Measurements from ENCODE around the gene CCDC91.
"Not testable (repeated sequence)": the region's sequence is repeated elsewhere in the genome, so short reads cannot be mapped to it uniquely, and the experiment has no call there.

CCDC91 gene

GRCh38 chr12:28453686-28454085 is 263.4 kb downstream of the CCDC91 start:
- TF ChIP-seq CTCF (conservative IDR thresholded peaks at IDR 0.05): no peak
- H3K27ac ChIP-seq: no peak overlapping the region

- H3K27ac ChIP-seq: no peak overlapping the region
- no peak for TF ChIP-seq CTCF (conservative IDR thresholded peaks at IDR 0.05)
Measured at GRCh38 chr12:28456934-28457710, 266.9 kb downstream of the CCDC91 start.

- no peak for TF ChIP-seq CTCF (conservative IDR thresholded peaks at IDR 0.05)
- H3K27ac ChIP-seq: no peak overlapping the region
Measured at GRCh38 chr12:28457785-28458184, 267.5 kb downstream of the CCDC91 start.

GRCh38 chr12:28459481-28459880 is 269.2 kb downstream of the CCDC91 start:
- H3K27ac ChIP-seq: no peak overlapping the region
- TF ChIP-seq CTCF (conservative IDR thresholded peaks at IDR 0.05): no peak

- no peak for TF ChIP-seq CTCF (conservative IDR thresholded peaks at IDR 0.05)
- H3K27ac ChIP-seq: no peak overlapping the region
Measured at GRCh38 chr12:28460420-28461130, 270.3 kb downstream of the CCDC91 start.

- H3K27ac ChIP-seq: no peak overlapping the region
- TF ChIP-seq CTCF (conservative IDR thresholded peaks at IDR 0.05): no peak
Measured at GRCh38 chr12:28463396-28463795, 273.1 kb downstream of the CCDC91 start.

GRCh38 chr12:28471762-28472161 is 281.5 kb downstream of the CCDC91 start:
- H3K27ac ChIP-seq: not testable (repeated sequence)

- not testable (repeated sequence) for H3K27ac ChIP-seq
Measured at GRCh38 chr12:28476206-28476605, 285.9 kb downstream of the CCDC91 start.

- not testable (repeated sequence) for H3K27ac ChIP-seq
Measured at GRCh38 chr12:28479097-28479496, 288.8 kb downstream of the CCDC91 start.
